H9 (cell line): ENCODE results near the gene FAM170B. TPM values are rescaled to one million over a fixed set of nuclear protein-coding genes. Genes with fewer than 3 reads are reported as not detected.

Source experiments
- DNase-seq: peaks from one replicate; pipeline ENCODE4 v3.0.0-alpha.2; 2017
- H2AFZ ChIP-seq: one replicate; pipeline ENCODE4 v1.6.1; 2013; ENCODE audit warnings: mild to moderate bottlenecking, low read length, control low read depth, moderate library complexity
- H2AK5ac ChIP-seq: 2 replicates; pipeline ENCODE4 v1.6.1; 2013; ENCODE audit warnings: low read length, control low read depth, mixed read lengths; ENCODE audit not compliant: insufficient read length
- H2BK120ac ChIP-seq: one replicate; pipeline ENCODE4 v1.6.1; 2013; ENCODE audit warnings: low read depth, mild to moderate bottlenecking, low read length, control low read depth, inconsistent platforms; ENCODE audit not compliant: poor library complexity, severe bottlenecking
- H2BK12ac ChIP-seq: 2 replicates; pipeline ENCODE4 v1.6.1; 2013; ENCODE audit warnings: low read length, control low read depth, mixed read lengths, low read depth; ENCODE audit not compliant: insufficient read length
- H2BK15ac ChIP-seq: 2 replicates; pipeline ENCODE4 v1.6.1; 2013; ENCODE audit warnings: low read depth, low read length, control low read depth
- H2BK20ac ChIP-seq: one replicate; pipeline ENCODE4 v1.6.1; 2013; ENCODE audit warnings: low read depth, mild to moderate bottlenecking, low read length, control low read depth, inconsistent platforms; ENCODE audit not compliant: poor library complexity, severe bottlenecking
- H2BK5ac ChIP-seq: 2 replicates; pipeline ENCODE4 v1.6.1; 2013; ENCODE audit warnings: low read length, control low read depth, mixed read lengths; ENCODE audit not compliant: insufficient read length
- H3K14ac ChIP-seq: 2 replicates; pipeline ENCODE4 v1.6.1; 2013; ENCODE audit warnings: low read length, control low read depth; ENCODE audit not compliant: insufficient read depth
- H3K18ac ChIP-seq: 2 replicates; pipeline ENCODE4 v1.6.1; 2013; ENCODE audit warnings: low read depth, mild to moderate bottlenecking, mixed read lengths, low read length, control low read depth; ENCODE audit not compliant: insufficient read length
- H3K23ac ChIP-seq: 2 replicates; pipeline ENCODE4 v1.6.1; 2013; ENCODE audit warnings: low read length, control low read depth, mixed read lengths, low read depth; ENCODE audit not compliant: insufficient read length
- H3K23me2 ChIP-seq: 2 replicates; pipeline ENCODE4 v1.6.1; 2013; ENCODE audit warnings: low read depth, mild to moderate bottlenecking, mixed read lengths, low read length, control low read depth; ENCODE audit not compliant: insufficient read length, poor library complexity, severe bottlenecking
- H3K27ac ChIP-seq: 2 replicates; pipeline ENCODE4 v1.5.1; 2013; ENCODE audit warnings: low read length, control low read depth, mixed read lengths, low read depth; ENCODE audit not compliant: insufficient read length
- H3K27me3 ChIP-seq: 2 replicates; pipeline ENCODE4 v1.6.1; 2013; ENCODE audit warnings: low read length, control low read depth, inconsistent platforms; ENCODE audit not compliant: insufficient read depth
- H3K4ac ChIP-seq: 2 replicates; pipeline ENCODE4 v1.6.1; 2013; ENCODE audit warnings: low read depth, mild to moderate bottlenecking, control low read depth, inconsistent platforms, low read length, moderate library complexity
- H3K4me1 ChIP-seq: 2 replicates; pipeline ENCODE4 v1.6.1; 2013; ENCODE audit warnings: low read length, control low read depth, inconsistent platforms; ENCODE audit not compliant: insufficient read depth
- H3K4me2 ChIP-seq: 2 replicates; pipeline ENCODE4 v1.6.1; 2013; ENCODE audit warnings: low read length, control low read depth, mixed read lengths; ENCODE audit not compliant: insufficient read length, insufficient read depth
- H3K56ac ChIP-seq: 2 replicates; pipeline ENCODE4 v1.6.1; 2013; ENCODE audit warnings: low read depth, mild to moderate bottlenecking, mixed read lengths, low read length, control low read depth; ENCODE audit not compliant: insufficient read length
- H3K79me1 ChIP-seq: 2 replicates; pipeline ENCODE4 v1.6.1; 2013; ENCODE audit warnings: low read depth, mild to moderate bottlenecking, moderate library complexity, low read length, control low read depth, inconsistent platforms; ENCODE audit not compliant: insufficient read depth, poor library complexity, severe bottlenecking
- H3K79me2 ChIP-seq: 2 replicates; pipeline ENCODE4 v1.6.1; 2013; ENCODE audit warnings: low read length, control low read depth, inconsistent platforms; ENCODE audit not compliant: insufficient read depth
- H3K9ac ChIP-seq: 2 replicates; pipeline ENCODE4 v1.6.1; 2013; ENCODE audit warnings: low read length, control low read depth, mixed read lengths; ENCODE audit not compliant: insufficient read length; ENCODE audit errors: extremely low read depth
- H3K9me3 ChIP-seq: one replicate; pipeline ENCODE4 v1.6.1; 2013; ENCODE audit warnings: low read depth, low read length, inconsistent platforms; ENCODE audit not compliant: control insufficient read depth
- H3T11ph ChIP-seq: one replicate; pipeline ENCODE4 v1.6.1; 2013; ENCODE audit warnings: mild to moderate bottlenecking, low read length, control low read depth, inconsistent platforms
- H4K20me1 ChIP-seq: one replicate; pipeline ENCODE4 v1.6.1; 2013; ENCODE audit not compliant: control insufficient read depth, insufficient read length, insufficient read depth
- H4K5ac ChIP-seq: 2 replicates; pipeline ENCODE4 v1.6.1; 2013; ENCODE audit warnings: low read depth, mild to moderate bottlenecking, mixed read lengths, low read length, control low read depth; ENCODE audit not compliant: insufficient read length
- H4K8ac ChIP-seq: replicated peaks from 2 replicates; pipeline ENCODE4 v1.6.1; 2013; ENCODE audit warnings: low read length, control low read depth, mixed read lengths, low read depth; ENCODE audit not compliant: insufficient read length
- H4K91ac ChIP-seq: 2 replicates; pipeline ENCODE4 v1.6.1; 2013; ENCODE audit warnings: low read depth, mild to moderate bottlenecking, moderate library complexity, mixed read lengths, low read length, control low read depth; ENCODE audit not compliant: insufficient read length
- H3K27ac Mint-ChIP-seq, 3 experiments: 2 replicates in 2 of 3; 3 replicates in 1 of 3; pipeline ENCODE4 v1.8.0; 2020 to 2021; ENCODE audit warnings: mixed read lengths in 3 of 3, mild to moderate bottlenecking in 1 of 3, moderate library complexity in 1 of 3
- H3K27me3 Mint-ChIP-seq: 2 replicates; pipeline ENCODE4 v1.8.0; 2021; ENCODE audit warnings: low read depth, mild to moderate bottlenecking, moderate library complexity, mixed read lengths
- H3K36me3 Mint-ChIP-seq, 3 experiments: 2 replicates in 2 of 3; 3 replicates in 1 of 3; pipeline ENCODE4 v1.8.0; 2020 to 2021; ENCODE audit warnings: low read depth in 3 of 3, mixed read lengths in 3 of 3; ENCODE audit not compliant: insufficient read depth in 1 of 3
- H3K4me1 Mint-ChIP-seq, 2 experiments: 2 replicates each; pipeline ENCODE4 v1.8.0; 2020; ENCODE audit warnings: mixed read lengths in 2 of 2
- H3K4me3 Mint-ChIP-seq, 2 experiments: 2 replicates in 1 of 2; 3 replicates in 1 of 2; pipeline ENCODE4 v1.8.0; 2020 to 2021; ENCODE audit warnings: mild to moderate bottlenecking in 2 of 2, mixed read lengths in 2 of 2, moderate library complexity in 1 of 2
- H3K9me3 Mint-ChIP-seq, 2 experiments: 2 replicates in 1 of 2; 3 replicates in 1 of 2; pipeline ENCODE4 v1.8.0; 2020; ENCODE audit warnings: mild to moderate bottlenecking in 2 of 2, mixed read lengths in 2 of 2, moderate library complexity in 1 of 2
- CTCF ChIP-seq: fragments of 200-600 bp; sonication (generic); conservative IDR thresholded peaks from 3 replicates; pipeline ENCODE4 v1.8.0; 2021; ENCODE audit warnings: antibody characterized with exemption, mild to moderate bottlenecking
- WGBS: extraction: QIAGEN DNeasy Blood & Tissue Kit; methylation state at CpG from one replicate; pipeline ENCODE4 v1.1.7; 2013; ENCODE audit warnings: missing lambda C conversion rate, low lambda C conversion rate, mixed read lengths; ENCODE audit not compliant: insufficient read length; ENCODE audit errors: extremely low coverage; 5-methylcytosine and 5-hydroxymethylcytosine counted together
- total RNA-seq: library from RNA; stranded (reverse); gene quantifications from 2 replicates; pipeline ENCODE4 v1.2.1, GENCODE V29; 2021

FAM170B gene
- total RNA-seq, 1 experiment from 2014 or later = not detected

DNA sequence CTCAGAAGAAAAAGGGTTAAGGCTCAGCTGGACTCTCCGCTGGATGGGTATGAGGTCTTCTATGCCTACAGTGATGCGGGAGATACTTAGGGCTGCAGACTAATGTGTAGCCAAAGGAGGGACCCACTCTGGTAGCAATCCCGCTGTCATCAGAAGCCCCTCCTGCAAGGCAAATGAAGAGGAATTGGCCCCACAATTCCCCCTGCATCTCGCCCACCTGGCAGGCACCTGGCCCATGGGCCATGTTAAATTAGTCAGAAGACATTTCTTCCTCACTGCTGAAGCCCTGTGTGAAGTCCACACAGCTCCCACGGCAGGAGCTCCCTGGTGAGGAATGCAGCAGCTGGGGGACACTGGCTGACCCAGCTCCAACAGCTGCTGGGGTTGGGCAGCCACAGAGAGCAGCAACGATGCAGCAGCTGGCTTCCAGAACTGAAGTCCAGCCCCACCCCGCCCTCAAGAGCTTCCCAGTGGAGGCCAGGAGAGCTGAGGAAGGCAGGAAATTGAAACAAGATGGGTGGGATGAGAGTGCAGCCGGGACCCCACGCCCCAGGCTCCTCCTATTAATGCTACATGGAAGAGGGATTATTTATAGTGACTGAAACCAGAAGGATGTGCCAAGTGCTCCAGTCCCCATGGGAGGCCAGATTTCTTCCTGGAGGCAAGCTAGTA lies 24.0 kb downstream of the FAM170B start:
- no peaks in the 10 kb centered on the region for H3K79me2 ChIP-seq
- H3K4me2 ChIP-seq = no peak overlapping the region
- no peaks in the 10 kb centered on the region for H3K9me3 Mint-ChIP-seq
- H3K27ac Mint-ChIP-seq = no peak overlapping the region
- H3T11ph ChIP-seq = no peak overlapping the region
- H2BK12ac ChIP-seq = no peak overlapping the region
- H2BK120ac ChIP-seq = no peak overlapping the region
- H3K4me1 ChIP-seq = no peaks in the 10 kb centered on the region
- no peak overlapping the region for H3K18ac ChIP-seq
- no peak overlapping the region for H2AK5ac ChIP-seq
- H4K20me1 ChIP-seq = no peaks in the 10 kb centered on the region
- H3K23me2 ChIP-seq = peaks cover 2% of the 10 kb centered on the region
- no CpG with 5 or more reads among the region's 9 CpGs for WGBS
- H3K27me3 ChIP-seq = no peaks in the 10 kb centered on the region
- H3K27me3 Mint-ChIP-seq = peaks cover 12% of the 10 kb centered on the region
- H3K4ac ChIP-seq = no peak overlapping the region
- no peak overlapping the region for H2BK5ac ChIP-seq
- H2BK20ac ChIP-seq = no peak overlapping the region
- no peak overlapping the region for H2BK15ac ChIP-seq
- no peak overlapping the region for H4K91ac ChIP-seq
- H3K79me1 ChIP-seq = no peaks in the 10 kb centered on the region
- no peak overlapping the region for H2AFZ ChIP-seq
- H3K27ac ChIP-seq = no peak overlapping the region
- no peak overlapping the region for H3K56ac ChIP-seq
- peaks cover 8 to 9% of the 10 kb centered on the region in 2 experiments; a peak in 3 of 4 replicates for H3K4me1 Mint-ChIP-seq
- H3K14ac ChIP-seq = no peak overlapping the region
- no peak overlapping the region for H3K23ac ChIP-seq
- H4K8ac ChIP-seq = no peak overlapping the region
- H3K4me3 Mint-ChIP-seq = no peak overlapping the region; a peak in 1 of 5 replicates
- H3K9me3 ChIP-seq = no peaks in the 10 kb centered on the region
- H4K5ac ChIP-seq = no peak overlapping the region
- no peak overlapping the region for H3K9ac ChIP-seq
- no peak for TF ChIP-seq CTCF
- no peaks in the 10 kb centered on the region for H3K36me3 Mint-ChIP-seq
- no peak for DNase-seq
